HG03108 (cell line): ENCODE measurements around the gene ZNF525.
"Not testable (repeated sequence)": the region's sequence is repeated elsewhere in the genome, so short reads cannot be mapped to it uniquely, and the experiment has no call there.

Experiments
- ATAC-seq: cut with Tn5 transposase; IDR thresholded peaks from one replicate; pipeline ENCODE4 v1.9.1; 2021; ENCODE audit warnings: moderate library complexity; ENCODE audit not compliant: unreplicated experiment

ZNF525 gene

GRCh38 chr19:53394974-53395839, 29.7 kb downstream of the ZNF525 start, which contains the start of gene ZNF765:
ZNF765 (plus strand) TSS chr19:53395149; CDS start chr19:53398016, 2,867 bp downstream.
- ATAC-seq = peak; percentile 92

- not testable (repeated sequence) for ATAC-seq
These were observed 30.5 kb downstream of the ZNF525 start for GRCh38 chr19:53395840-53396524.

- no peak for ATAC-seq
These were observed 31.0 kb downstream of the ZNF525 start for GRCh38 chr19:53396525-53396868.

GRCh38 chr19:53397918-53398317, 32.4 kb downstream of the ZNF525 start:
- not testable (repeated sequence) for ATAC-seq

- no peak for ATAC-seq
These were observed 44.1 kb downstream of the ZNF525 start for GRCh38 chr19:53409505-53410204.

- not testable (repeated sequence) for ATAC-seq
These were observed 55.2 kb downstream of the ZNF525 start for GRCh38 chr19:53420520-53421315.

GRCh38 chr19:53422551-53422950, 57.0 kb downstream of the ZNF525 start:
- ATAC-seq = no peak

- ATAC-seq = not testable (repeated sequence)
These were observed 57.6 kb downstream of the ZNF525 start for GRCh38 chr19:53423074-53423473.

- not testable (repeated sequence) for ATAC-seq
These were observed 58.2 kb downstream of the ZNF525 start for GRCh38 chr19:53423680-53424079.

- no peak for ATAC-seq
These were observed 59.6 kb downstream of the ZNF525 start for GRCh38 chr19:53424968-53425597.

GRCh38 chr19:53431399-53432087, 66.0 kb downstream of the ZNF525 start, which contains the start of gene ZNF761:
ZNF761 (plus strand) TSS chr19:53431984; CDS start chr19:53447269, 15,285 bp downstream.
- peak; percentile 96 for ATAC-seq

GRCh38 chr19:53432088-53432661, 66.7 kb downstream of the ZNF525 start:
- peak; percentile 22 for ATAC-seq
